GM18526 (cell line): Measurements from ENCODE around the gene CDH5.

ENCODE experiments used
- POLR2A ChIP-seq: IDR thresholded peaks from 3 replicates; pipeline ENCODE4 v1.6.1; 2011; ENCODE audit not compliant: insufficient read length; ENCODE audit errors: extremely low read depth

Gene CDH5

DNA sequence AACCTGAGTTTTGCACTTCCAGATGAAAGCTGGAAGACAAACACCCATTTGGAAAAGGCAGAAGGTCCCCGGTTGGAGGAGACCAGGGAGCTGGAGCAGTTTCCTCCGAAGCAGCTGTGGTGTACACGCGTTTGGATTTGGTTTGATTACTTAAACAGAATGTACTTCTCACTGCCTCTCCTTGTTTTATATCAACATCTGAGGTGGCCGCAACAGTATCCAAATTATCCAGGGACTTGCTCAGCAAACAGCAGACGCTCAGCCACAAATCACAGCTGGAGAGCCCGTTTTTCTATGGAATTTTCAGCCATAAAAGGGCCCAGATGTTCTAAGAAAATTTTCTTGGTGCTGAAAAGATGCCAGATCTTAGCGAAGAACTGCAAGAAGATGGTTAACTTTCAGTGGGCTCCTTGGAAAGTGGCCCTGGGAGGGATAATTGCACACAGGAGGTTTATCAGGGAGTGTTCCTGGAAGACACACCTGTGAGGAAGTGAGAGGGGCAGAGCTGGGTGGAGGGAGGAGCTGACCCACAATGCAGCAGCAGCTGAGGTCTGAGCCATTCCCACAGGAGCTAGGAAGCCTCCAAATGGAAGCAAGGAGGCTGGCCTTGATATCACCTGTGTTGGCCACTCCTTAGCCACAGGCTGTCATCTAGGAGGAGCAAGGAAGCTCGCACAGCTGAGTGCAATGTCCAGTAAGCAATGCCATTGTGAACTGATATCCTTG lies 28.9 kb upstream of the CDH5 start:
- no peak for TF ChIP-seq POLR2A

DNA sequence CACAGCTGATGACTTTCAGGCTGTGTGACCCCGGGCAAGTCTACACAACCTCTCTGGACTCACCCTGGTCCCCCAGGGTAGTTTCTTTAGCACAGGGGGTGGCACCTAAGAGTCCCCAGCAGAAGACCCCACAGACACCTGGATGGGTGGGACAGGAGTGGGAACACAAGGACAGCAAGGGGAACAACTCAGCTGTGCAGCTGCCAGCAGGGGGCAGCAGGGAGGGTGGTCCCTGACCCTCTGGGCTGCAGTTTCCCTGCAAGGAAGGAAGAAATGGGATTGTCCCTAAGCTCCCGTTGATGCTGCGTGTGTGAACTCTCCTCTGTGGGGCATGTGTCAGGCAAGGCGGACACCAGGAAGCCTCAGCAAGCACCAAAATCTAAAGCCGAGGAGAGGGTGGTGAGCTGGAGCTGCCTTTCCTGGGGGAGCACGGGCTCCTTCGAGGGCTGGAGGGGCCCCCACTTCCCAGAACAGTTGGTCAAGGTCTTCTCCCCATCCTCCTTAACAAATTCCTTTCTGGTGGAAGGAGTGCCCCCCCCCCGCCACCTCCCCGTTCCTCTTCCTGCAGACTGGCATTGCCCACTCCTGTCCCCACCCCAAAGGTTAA lies 24.1 kb upstream of the CDH5 start:
- TF ChIP-seq POLR2A: no peak

DNA sequence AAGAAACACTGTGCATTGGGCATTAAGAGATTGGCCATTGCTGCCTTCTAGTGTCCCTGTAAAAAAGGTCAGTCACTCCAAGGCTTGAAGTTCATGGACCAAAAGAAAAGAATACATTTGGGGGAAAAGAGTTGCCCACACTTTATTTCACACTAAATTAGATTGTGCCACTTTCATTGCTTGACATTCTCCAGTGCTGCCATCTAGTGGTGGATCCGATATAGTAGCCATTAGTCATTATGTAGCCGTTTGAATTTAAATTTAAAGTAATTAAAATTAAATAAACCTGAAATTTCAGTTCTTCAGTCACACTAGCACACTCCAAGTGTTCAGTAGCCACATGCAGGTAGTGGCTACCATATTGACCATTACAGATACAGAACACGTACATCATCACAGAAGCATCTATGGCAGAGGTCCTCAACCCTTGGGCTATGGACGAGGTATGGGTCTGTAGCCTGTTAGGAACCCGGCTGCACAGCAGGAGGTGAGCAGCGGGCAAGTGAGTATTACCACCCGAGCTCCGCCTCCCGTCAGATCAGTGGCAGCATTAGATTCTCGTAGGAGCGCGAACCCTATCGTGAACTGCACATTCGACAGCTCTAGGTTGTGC lies 21.9 kb upstream of the CDH5 start:
- TF ChIP-seq POLR2A: no peak

DNA sequence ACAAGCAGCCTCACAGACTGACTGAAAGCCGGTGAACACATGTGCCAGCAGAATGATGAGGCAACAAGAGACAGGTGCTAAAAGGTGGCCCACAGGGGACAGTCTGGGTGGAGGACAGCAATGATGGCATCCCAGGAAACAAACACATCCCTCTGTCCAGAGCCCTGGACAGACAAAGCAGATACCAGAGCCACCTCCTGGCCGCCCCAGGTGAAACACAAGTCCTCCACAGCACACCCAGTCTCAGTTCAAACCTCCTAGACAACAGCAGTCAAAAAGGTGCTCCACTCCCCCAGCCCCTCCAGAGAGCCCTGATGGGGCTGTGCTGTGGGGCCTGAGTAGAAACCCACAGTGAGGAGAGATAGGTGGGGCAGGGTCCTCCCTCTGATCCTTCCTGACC lies 20.3 kb upstream of the CDH5 start:
- no peak for TF ChIP-seq POLR2A

- TF ChIP-seq POLR2A: no peak
Observed at GRCh38 chr16:66352304-66352703, 14.2 kb upstream of the CDH5 start.

DNA sequence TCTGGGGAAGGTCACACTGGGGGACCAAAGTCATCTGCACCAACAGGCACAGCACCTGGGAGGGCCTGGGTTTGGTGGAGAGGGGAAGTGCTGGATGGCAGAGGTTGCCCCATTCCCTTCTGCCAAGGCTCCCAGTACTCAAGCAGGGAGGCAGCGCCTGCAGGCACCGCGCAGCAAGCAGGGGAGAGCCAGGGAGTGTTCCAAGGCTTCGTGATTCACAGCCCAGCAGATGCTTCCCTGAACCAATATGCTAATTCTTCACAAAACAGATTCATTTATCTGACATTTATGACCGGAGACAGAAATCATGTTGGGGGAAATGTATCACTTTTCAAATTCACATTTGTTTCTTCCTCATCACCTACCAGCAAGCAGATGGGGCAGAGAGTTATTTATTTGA lies 13.4 kb upstream of the CDH5 start:
- TF ChIP-seq POLR2A: no peak

DNA sequence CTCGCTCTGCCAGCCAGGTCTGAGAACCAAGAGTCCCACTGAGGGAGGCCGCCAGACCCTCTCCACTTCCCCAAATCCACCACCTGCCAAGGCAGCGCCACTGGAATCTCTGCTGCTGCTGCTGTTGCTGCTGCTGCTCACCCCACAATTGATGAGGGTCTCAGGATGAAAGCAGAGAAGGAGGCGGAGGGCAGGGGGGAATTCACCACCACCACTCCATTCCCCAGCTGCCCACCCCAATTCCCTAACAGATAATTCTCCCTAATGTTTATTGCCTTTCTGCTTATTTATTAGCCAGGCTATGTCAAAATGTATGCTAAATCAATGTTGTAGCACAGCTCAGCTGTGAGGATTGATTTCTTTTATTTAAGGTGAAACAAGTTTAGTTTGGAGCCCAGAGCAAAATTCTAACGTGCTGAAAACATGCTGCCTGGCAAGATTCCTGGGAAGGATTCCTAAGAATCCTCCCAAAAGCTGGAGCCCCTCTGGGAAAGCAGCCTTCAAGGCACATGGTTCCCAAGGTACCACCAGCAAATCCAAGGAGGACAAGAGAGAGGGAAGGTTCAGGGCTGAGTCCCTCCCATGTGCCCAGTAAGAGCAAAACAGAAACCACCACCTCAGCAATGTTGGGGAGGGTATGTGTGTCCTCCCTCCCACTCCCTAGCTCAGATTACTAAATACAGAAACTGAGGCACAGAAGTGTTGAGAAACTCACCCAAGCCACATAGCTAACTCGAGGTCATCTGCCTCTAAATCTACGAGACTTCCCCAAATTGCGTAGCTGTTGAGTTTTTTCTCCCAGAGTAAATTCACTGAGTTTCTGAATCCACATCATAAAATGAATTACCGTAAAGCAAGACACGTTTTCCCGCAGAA lies 12.2 kb upstream of the CDH5 start:
- TF ChIP-seq POLR2A: no peak

- TF ChIP-seq POLR2A: no peak
Observed at GRCh38 chr16:66355526-66355925, 11.0 kb upstream of the CDH5 start.

DNA sequence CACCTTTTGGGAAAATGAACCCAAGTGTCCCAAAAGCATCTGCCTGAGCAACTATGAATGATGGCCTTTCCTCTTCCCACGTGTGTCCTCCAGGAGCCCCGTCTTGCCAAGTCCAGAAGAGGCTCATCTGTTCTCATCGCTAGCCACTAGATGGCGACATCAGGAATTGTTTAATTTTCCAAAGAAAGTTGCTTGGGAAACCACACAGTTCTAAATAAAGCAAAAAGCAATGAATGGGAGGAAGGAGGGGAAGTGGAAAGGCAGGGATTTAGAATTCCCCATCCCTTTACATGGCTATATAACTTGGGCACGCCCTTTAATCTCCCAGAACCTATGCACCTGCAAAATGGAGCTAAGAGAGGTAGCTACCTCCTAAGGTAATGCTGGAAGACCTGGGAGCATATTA lies 9.0 kb upstream of the CDH5 start:
- TF ChIP-seq POLR2A: no peak

DNA sequence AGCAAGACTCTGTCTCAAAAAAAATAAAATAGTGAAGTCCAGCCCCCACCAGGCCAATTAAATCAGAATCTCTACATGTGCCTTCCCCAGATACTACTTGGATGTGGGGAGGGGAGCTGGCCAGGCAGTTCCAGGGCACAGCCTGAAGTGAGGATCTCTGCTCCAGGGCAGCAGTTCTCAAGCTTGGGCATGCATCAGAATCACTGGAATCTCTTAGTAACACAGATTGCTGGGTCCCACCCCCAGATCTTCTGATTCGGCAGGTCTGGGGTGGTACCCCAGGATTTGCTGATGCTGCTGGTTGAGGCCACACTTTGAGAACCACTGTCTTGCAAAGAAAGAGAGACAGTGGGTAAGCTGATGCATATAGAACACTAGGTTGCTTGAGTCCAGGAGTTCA lies 8.3 kb upstream of the CDH5 start:
- no peak for TF ChIP-seq POLR2A

- TF ChIP-seq POLR2A: no peak
Observed at GRCh38 chr16:66359012-66359411, 7.5 kb upstream of the CDH5 start.

DNA sequence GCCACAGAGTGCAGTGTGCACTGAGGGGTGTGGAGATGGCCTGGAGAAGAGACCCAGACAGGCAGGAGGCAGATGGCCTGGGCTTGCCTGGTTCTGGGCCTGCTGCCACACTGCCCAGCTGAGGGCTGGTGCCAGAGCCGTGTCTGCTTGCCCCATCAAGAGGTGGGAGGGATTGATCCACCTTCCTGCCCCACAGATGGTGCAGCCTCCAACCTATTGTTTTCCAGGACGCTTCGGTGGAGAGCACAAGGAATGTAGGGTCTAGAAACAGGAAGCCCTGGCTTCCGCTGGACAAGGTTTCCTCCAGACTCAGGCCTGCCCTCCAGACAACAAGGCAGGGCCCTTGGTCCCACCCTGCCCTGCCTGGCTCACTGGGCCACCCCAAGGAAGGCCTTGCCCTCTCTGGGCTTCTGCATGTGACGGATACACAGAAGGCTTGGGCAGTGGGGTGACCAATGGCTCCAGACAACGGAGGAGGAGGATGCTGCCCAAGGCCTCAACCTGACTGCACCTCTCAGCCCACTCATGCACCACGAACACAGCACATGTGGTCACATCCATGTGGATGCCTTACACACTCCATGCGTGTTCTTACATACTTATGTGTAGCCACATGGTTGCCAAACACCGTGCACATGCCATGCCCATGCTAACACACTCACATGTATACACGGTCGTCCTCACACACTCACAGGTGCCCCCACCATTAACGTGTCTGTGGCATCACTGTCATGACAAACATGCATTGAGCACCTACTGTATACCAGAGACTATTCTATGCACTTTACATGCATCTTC lies 6.5 kb upstream of the CDH5 start:
- no peak for TF ChIP-seq POLR2A

DNA sequence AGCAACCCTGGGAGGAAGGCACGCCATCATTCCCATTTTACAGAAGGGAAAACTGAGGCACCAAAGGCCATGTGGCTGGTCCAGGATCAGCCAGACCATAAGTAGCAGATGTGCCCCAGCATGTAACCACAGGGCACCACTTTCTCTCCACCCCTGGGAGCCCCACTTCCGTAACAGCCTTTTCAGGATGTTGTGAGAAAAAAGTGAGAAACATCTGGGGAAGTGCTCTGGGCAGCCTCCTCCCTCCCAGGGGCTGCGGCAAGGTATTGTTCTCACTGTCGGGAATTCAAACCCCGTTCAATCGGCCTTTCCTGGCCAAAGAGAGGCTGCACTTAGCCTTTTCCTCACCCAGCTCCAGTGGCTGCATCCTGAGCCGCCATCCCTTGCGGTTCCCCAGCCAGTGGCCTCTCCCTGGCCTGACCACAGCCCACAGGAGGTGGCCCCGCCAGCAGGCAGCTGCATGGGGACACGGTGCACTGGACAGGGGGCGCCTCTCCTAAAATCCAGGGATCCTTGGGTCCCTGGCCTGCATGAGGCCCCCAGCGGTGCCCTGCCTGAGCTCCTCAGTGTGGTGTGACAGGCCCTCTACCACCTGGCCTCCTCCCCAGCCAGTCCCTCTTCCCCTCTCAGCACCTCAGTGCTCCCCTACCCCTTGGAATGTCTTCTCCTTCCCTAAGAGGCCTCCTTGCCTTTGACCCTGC lies 5.7 kb upstream of the CDH5 start:
- no peak for TF ChIP-seq POLR2A

GRCh38 chr16:66361604-66362135 lies 4.8 kb upstream of the CDH5 start:
- no peak for TF ChIP-seq POLR2A
